ENCODE measurements around the gene RC3H1. TPM values are rescaled to one million over a fixed set of nuclear protein-coding genes. Genes with fewer than 3 reads are reported as not detected.

RC3H1 gene
- total and polyA plus RNA-seq, 2 donors (not counting 1 experiment from before 2014, with no cell fraction given) = 13.6 to 17.5 TPM

DNA sequence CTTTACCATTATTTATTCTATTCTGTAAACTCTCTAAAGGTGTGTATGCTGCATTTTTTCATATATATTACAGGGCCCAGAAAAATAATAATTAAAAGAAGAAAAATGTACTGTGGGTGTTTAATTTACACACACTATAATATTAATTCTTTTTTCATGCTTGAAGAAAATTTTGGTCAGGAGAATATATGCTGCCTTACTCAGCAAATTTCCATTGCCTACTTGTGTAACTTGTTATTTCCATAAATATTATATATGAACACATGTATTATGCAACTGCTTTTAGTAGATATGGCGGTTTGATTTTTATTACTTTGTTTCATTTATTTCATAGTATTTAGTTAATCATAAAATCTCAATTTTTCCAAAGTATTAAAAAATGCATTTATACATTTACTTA lies 58.7 kb downstream of the RC3H1 start:
- Histone ChIP-seq H3K4me2 (ENCODE audit: extremely low read depth, insufficient read depth, low read length) (no peak overlapping the region), H3K9me3 (ENCODE audit: control insufficient read depth, insufficient read depth, low read depth, low read length) (no peaks in the 10 kb centered on the region), H3K36me3 (ENCODE audit: control insufficient read depth, insufficient read depth, low read length) (peaks cover 7% of the 10 kb centered on the region), H4K20me1 (ENCODE audit: control insufficient read depth, extremely low read depth, insufficient read depth, low read length) (no peaks in the 10 kb centered on the region), H3K27me3 (ENCODE audit: control insufficient read depth, insufficient read depth, low read length) (no peaks in the 10 kb centered on the region), H2AFZ (ENCODE audit: low read length) (no peak overlapping the region), H3K27ac (ENCODE audit: insufficient read depth, low read length) (no peak overlapping the region), H3K4me3 (replicated peaks in 1 of 4; ENCODE audit: control extremely low read depth in 1 of 4, insufficient read depth in 1 of 4, low read depth in 3 of 4, low read length in 4 of 4) (no peak overlapping the region), H3K4me1 (ENCODE audit: control insufficient read depth, extremely low read depth, insufficient read depth, low read length) (no peaks in the 10 kb centered on the region), H3K79me2 (ENCODE audit: control insufficient read depth, insufficient read depth, low read length) (no peaks in the 10 kb centered on the region), H3K9ac (ENCODE audit: insufficient read depth, low read length) (no peak overlapping the region)
- TF ChIP-seq, protein P1, sequence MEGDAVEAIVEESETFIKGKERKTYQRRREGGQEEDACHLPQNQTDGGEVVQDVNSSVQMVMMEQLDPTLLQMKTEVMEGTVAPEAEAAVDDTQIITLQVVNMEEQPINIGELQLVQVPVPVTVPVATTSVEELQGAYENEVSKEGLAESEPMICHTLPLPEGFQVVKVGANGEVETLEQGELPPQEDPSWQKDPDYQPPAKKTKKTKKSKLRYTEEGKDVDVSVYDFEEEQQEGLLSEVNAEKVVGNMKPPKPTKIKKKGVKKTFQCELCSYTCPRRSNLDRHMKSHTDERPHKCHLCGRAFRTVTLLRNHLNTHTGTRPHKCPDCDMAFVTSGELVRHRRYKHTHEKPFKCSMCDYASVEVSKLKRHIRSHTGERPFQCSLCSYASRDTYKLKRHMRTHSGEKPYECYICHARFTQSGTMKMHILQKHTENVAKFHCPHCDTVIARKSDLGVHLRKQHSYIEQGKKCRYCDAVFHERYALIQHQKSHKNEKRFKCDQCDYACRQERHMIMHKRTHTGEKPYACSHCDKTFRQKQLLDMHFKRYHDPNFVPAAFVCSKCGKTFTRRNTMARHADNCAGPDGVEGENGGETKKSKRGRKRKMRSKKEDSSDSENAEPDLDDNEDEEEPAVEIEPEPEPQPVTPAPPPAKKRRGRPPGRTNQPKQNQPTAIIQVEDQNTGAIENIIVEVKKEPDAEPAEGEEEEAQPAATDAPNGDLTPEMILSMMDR (conservative IDR thresholded peaks at IDR 0.05 in 1 of 2, IDR thresholded peaks at IDR 0.05 in 1 of 2; ENCODE audit: low read depth in 1 of 2, low read length in 2 of 2) = no peak
- TF ChIP-seq EZH2 (IDR thresholded peaks at IDR 0.05; ENCODE audit: low read length, missing control alignments) = no peak
- DNase-seq (ENCODE audit: low read depth in 2 of 2) = no peak

DNA sequence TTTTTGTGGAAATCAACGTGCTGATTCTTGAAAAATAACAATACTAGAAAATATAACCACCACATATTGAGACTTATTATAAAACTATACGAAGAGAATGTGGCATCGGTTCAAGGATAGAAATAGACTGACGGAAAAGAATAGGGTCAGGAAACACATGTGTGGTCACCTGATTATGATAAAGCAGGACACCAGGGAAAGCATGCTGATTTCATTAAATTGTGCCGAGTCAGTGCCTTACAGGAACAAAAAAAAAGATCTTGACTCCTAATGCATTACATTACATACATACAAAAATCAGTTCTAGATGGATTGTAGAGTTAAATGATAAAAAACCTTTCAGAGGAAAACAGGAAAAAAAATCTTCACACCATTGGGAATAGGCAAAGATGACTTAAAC lies 61.5 kb downstream of the RC3H1 start:
- H3K9ac ChIP-seq (ENCODE audit: insufficient read depth, low read length) = no peak overlapping the region
- H3K4me3 ChIP-seq (replicated peaks in 1 of 4; ENCODE audit: control extremely low read depth in 1 of 4, insufficient read depth in 1 of 4, low read depth in 3 of 4, low read length in 4 of 4) = no peak overlapping the region
- no peak overlapping the region for H2AFZ ChIP-seq (ENCODE audit: low read length)
- TF ChIP-seq EZH2 (IDR thresholded peaks at IDR 0.05; ENCODE audit: low read length, missing control alignments) = no peak
- TF ChIP-seq, protein P1 (conservative IDR thresholded peaks at IDR 0.05 in 1 of 2, IDR thresholded peaks at IDR 0.05 in 1 of 2; ENCODE audit: low read depth in 1 of 2, low read length in 2 of 2) = no peak
- no peaks in the 10 kb centered on the region for H3K4me1 ChIP-seq (ENCODE audit: control insufficient read depth, extremely low read depth, insufficient read depth, low read length)
- no peaks in the 10 kb centered on the region for H3K27me3 ChIP-seq (ENCODE audit: control insufficient read depth, insufficient read depth, low read length)
- no peaks in the 10 kb centered on the region for H4K20me1 ChIP-seq (ENCODE audit: control insufficient read depth, extremely low read depth, insufficient read depth, low read length)
- H3K9me3 ChIP-seq (ENCODE audit: control insufficient read depth, insufficient read depth, low read depth, low read length) = no peaks in the 10 kb centered on the region
- H3K79me2 ChIP-seq (ENCODE audit: control insufficient read depth, insufficient read depth, low read length) = no peaks in the 10 kb centered on the region
- no peak overlapping the region for H3K4me2 ChIP-seq (ENCODE audit: extremely low read depth, insufficient read depth, low read length)
- H3K27ac ChIP-seq (ENCODE audit: insufficient read depth, low read length) = no peak overlapping the region
- H3K36me3 ChIP-seq (ENCODE audit: control insufficient read depth, insufficient read depth, low read length) = peaks cover 7% of the 10 kb centered on the region
- DNase-seq (ENCODE audit: low read depth in 2 of 2) = no peak

DNA sequence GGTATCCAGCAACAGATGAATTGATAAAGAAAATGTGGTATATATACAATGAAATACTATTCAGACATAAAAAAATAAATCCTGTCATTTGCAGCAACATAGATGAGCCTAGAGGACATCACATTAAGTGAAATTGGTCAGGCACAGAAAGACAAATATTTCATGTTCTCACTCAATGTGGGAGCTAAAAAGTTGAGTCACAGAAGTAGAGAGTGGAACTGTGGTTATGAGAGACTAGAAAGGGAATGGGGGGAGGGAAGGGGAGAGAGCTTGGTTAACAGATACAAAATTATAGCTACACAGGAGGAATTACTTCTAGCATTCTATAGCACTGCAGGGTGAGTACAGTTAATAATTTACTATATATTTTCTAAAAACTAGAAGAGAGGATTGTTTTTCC lies 68.0 kb downstream of the RC3H1 start:
- H3K4me3 ChIP-seq (replicated peaks in 1 of 4; ENCODE audit: control extremely low read depth in 1 of 4, insufficient read depth in 1 of 4, low read depth in 3 of 4, low read length in 4 of 4) = no peak overlapping the region
- no peak overlapping the region for H3K27ac ChIP-seq (ENCODE audit: insufficient read depth, low read length)
- H2AFZ ChIP-seq (ENCODE audit: low read length) = no peak overlapping the region
- TF ChIP-seq, protein P1 (conservative IDR thresholded peaks at IDR 0.05 in 1 of 2, IDR thresholded peaks at IDR 0.05 in 1 of 2; ENCODE audit: low read depth in 1 of 2, low read length in 2 of 2) = no peak
- no peak for TF ChIP-seq EZH2 (IDR thresholded peaks at IDR 0.05; ENCODE audit: low read length, missing control alignments)
- no peaks in the 10 kb centered on the region for H3K4me1 ChIP-seq (ENCODE audit: control insufficient read depth, extremely low read depth, insufficient read depth, low read length)
- DNase-seq (ENCODE audit: low read depth in 2 of 2) = peak in 1 of 2 donors; percentile 51
- no peak overlapping the region for H3K4me2 ChIP-seq (ENCODE audit: extremely low read depth, insufficient read depth, low read length)
- no peak overlapping the region for H3K9ac ChIP-seq (ENCODE audit: insufficient read depth, low read length)
- H3K9me3 ChIP-seq (ENCODE audit: control insufficient read depth, insufficient read depth, low read depth, low read length) = no peaks in the 10 kb centered on the region
- H3K36me3 ChIP-seq (ENCODE audit: control insufficient read depth, insufficient read depth, low read length) = no peaks in the 10 kb centered on the region
- no peaks in the 10 kb centered on the region for H3K27me3 ChIP-seq (ENCODE audit: control insufficient read depth, insufficient read depth, low read length)
- H3K79me2 ChIP-seq (ENCODE audit: control insufficient read depth, insufficient read depth, low read length) = no peaks in the 10 kb centered on the region
- no peaks in the 10 kb centered on the region for H4K20me1 ChIP-seq (ENCODE audit: control insufficient read depth, extremely low read depth, insufficient read depth, low read length)

Data from fibroblast of lung (primary cell).